ENCODE measurements around the gene HOXD9.
A peak's percentile ranks its signal among the peaks of the same experiment; 100 is the strongest.

HOXD9 gene

GRCh38 chr2:176126929-176127773 is 4.6 kb downstream of the HOXD9 start:
- peak; percentile 87 for DNase-seq

DNA sequence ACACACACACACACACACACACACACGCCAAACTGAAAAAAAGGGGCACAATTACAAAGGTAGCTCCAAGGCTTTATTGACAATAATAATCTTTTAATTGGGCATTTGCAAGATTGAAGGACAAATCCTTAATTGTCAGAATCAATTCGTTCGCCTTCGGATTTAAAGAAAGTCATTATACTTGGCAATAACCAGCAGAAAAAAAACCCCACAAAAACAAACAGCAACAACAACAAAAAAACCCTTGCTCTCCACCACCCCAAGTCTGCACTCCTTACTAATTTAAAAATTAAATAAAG is 5.2 kb downstream of the HOXD9 start:
- no peak for DNase-seq

DNA sequence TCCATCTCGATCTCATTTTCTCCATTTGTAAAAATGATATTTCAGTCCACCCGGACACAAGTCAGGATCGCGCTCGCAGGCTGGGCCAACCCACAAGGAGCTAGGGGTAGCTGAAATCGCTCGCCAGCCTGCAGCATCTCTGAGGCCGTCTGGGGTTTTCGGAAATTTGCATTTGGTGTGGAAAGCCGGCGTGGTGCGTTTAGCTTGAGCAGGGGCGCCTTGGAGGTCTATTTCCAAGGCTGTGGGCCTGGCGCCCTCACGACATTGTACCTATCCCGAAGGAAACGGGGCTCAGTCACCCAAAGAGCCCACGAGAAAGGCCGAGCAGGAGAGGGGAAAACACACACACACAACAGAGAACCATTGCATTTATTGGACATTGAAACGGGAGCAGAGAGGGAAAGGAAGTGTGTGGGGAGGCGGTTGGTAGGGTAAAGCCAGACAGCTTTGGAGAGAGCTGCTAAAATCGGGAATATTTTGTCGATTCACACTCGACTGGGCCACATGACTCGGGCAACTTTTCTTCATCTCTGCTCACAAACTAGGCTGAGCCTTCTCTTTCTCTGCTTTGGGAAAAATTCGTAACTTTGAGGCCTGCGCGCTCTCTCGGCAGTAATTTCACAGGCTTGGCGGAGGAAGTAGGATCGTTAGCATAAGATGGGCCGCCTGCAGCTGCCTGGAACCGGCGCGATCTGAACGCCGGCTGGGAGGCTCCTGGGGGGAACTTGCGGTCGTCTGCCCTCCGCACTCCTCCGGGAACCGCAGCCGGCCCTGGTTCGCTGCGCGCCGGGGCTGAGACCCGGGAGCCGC is 5.9 kb downstream of the HOXD9 start:
- DNase-seq: peak; percentile 52

DNA sequence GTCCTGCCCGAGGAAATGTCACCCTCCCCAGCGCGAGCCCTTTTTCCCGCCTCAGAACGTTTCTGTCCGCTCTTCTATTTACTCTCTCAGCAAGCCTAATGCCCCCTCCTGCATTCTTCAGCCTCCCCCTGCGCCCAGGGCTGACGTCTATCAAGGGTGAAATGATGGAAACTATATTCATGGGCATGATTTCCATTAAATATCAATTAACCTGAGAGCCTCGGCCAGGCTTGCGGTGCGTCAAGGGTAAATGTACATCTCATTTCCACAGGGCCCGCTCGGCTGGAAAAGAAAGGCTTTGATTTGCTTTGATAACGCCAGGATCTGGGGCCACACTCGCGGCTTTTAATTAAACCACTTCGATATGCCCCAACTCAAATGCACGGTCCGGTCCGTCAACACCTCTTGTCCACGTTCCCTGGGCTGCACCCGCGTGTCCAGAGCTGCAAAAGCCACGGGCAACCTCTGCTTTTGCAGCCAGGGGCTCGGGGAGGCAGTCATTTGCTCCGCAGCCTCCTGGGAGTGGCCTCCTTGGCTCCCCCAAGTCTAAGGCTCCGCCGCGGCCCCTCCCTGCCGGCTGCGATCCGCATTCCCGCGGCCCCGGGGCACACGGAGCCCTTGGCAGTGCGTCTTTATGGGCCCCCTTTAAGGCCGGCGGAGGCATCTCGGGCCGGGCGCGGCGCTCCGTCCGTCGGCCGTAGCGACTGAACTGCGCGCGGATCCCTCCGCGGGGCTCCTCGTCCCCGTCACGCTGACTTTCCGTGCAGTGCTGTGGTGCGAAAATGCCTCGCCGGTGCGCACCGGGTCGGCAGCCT is 6.7 kb downstream of the HOXD9 start, which contains the start of gene HOXD8:
Gene HOXD8, plus strand, starts transcription at position 724 of the 815 bp plus-strand sequence. CDS start 662 bp downstream, outside the sequence.
- peak; percentile 60 for DNase-seq

- DNase-seq: peak; percentile 54
These were observed 7.3 kb downstream of the HOXD9 start for GRCh38 chr2:176129813-176130146.

- peak; percentile 67 for DNase-seq
These were observed 7.8 kb downstream of the HOXD9 start for GRCh38 chr2:176130147-176130956.

GRCh38 chr2:176130957-176131847 is 8.7 kb downstream of the HOXD9 start:
- DNase-seq: peak; percentile 32

GRCh38 chr2:176131848-176132158 is 9.3 kb downstream of the HOXD9 start:
- DNase-seq: no peak

- DNase-seq: peak; percentile 50
These were observed 10.0 kb downstream of the HOXD9 start for GRCh38 chr2:176132205-176133171.

GRCh38 chr2:176133389-176133788 is 10.9 kb downstream of the HOXD9 start:
- DNase-seq: no peak

DNA sequence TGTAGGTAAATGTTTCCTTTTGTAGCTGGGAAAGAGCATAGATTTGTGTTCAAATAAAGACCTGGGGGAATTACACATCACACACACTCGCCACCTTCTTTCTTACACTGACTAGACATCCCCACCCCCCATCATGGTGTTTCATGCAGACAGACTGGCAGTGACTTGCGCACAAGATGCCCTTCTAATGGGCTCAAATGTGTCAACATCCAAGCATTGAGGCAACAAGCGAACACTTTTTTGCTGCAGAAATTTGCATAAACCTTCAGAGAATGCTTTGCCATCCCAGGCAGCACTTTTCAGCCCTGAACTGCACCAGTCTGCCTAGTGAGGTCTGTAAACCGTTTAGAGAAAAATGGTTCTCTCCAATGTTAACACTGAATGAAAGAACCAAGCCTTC is 11.5 kb downstream of the HOXD9 start:
- peak; percentile 30 for DNase-seq

DNA sequence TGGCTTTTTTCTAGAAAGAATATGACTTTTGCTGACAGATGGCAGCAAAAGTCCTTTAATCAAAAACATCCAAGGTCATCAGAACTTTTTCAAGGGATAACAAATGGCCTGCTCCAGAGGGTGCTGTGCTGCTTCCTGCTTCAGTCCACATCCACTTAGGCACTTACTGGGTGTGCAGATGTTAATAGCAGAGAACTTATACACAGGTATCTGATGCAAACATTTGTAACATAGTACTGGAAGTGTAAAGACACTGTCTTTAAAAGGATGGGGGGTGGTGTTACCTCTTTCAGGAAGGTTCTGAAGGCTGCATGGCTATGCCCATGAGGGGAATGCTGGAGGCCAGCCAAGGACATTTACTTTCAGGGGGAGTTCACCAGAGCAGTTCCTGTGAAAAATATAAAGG is 12.5 kb downstream of the HOXD9 start:
- no peak for DNase-seq

DNA sequence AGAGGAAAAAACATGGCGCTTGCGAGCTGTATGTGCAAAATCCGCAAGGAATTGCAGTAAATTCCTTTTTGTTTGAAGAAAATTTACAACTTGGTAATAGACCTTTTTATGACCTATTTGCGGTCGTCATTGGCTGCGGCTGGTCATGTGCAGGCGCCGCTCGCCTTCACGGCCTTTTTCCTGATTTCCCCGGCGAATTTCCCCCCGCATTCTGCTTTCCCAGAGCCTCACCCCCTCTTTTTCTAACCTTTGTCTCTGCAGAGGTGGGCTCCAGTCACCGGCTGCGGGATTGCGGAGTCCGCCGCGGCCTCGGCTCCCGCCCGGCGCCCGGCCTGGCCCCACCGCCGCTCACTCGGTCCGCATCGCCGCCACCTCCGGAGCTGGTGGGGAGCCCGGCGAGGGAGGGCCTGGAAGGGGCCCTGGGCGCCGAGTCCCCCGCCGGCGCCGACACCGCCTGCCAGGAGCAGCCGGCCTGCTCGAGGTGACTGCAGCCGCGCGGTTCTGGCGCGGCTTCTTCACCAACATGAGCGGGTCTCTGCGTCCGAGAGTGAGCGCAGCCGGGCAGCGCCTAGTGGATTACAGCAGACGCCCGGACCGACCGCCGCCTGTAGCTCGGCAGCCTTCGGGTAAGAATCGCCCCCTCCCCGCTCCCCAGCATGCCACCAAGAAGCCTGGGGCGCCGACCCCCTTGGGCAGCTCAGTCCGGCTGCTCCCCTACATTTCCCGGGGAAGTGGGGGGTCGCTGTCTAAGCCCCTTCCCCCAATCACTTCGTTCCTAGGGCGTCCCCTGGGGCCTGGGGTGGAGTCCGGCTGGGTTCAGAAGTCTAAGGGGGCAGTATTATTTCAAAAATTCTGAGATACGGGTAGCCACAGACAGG is 14.1 kb downstream of the HOXD9 start:
- DNase-seq: peak; percentile 58

- DNase-seq: no peak
These were observed 14.7 kb downstream of the HOXD9 start for GRCh38 chr2:176137252-176137580.

GRCh38 chr2:176137906-176138305 is 15.4 kb downstream of the HOXD9 start:
- DNase-seq: no peak

GRCh38 chr2:176138526-176138922 is 16.0 kb downstream of the HOXD9 start:
- peak; percentile 45 for DNase-seq

- DNase-seq: peak; percentile 48
These were observed 16.6 kb downstream of the HOXD9 start for GRCh38 chr2:176138923-176139660.

- peak; percentile 37 for DNase-seq
These were observed 17.4 kb downstream of the HOXD9 start for GRCh38 chr2:176139661-176140512.
